Activated T-cell treated with anti-CD3 and anti-CD28 coated beads, Interleukin-2, amount 50 U/mL, for 4 hours (primary cell): ENCODE results near the gene EVC. TPM values are rescaled to one million over a fixed set of nuclear protein-coding genes. Genes with fewer than 3 reads are reported as not detected.

Experiments
- ATAC-seq, 2 donors: fragments of 200-7000 bp; cut with Tn5 transposase; one replicate each; pipeline ENCODE4 v1.10.0; 2021
- DNase-seq: peaks from one replicate; pipeline ENCODE4 v3.0.0-alpha.2; 2020
- H3K27me3 Mint-ChIP-seq: one replicate; pipeline ENCODE4 v1.8.0; 2021; ENCODE audit warnings: low read depth, mixed read lengths
- H3K36me3 Mint-ChIP-seq: one replicate; pipeline ENCODE4 v1.8.0; 2022; ENCODE audit warnings: mixed read lengths; ENCODE audit not compliant: insufficient read depth
- H3K4me1 Mint-ChIP-seq: one replicate; pipeline ENCODE4 v1.8.0; 2021; ENCODE audit warnings: low read depth, mixed read lengths
- H3K4me3 Mint-ChIP-seq: one replicate; pipeline ENCODE4 v1.8.0; 2021; ENCODE audit warnings: mild to moderate bottlenecking, moderate library complexity, mixed read lengths
- H3K9me3 Mint-ChIP-seq: one replicate; pipeline ENCODE4 v1.8.0; 2021; ENCODE audit warnings: mixed read lengths
- total RNA-seq, 3 donors: library from RNA; stranded (reverse); gene quantifications; one replicate each; pipeline ENCODE4 v1.2.1, GENCODE V29; 2021

The EVC gene
- total RNA-seq, 3 donors from 2014 or later = 1.1 to 3.0 (median 1.4) TPM

GRCh38 chr4:5789141-5789540, 78.1 kb downstream of the EVC start:
- no peaks in the 10 kb centered on the region for H3K4me1 Mint-ChIP-seq
- H3K36me3 Mint-ChIP-seq = no peaks in the 10 kb centered on the region

GRCh38 chr4:5790546-5790857, 79.5 kb downstream of the EVC start:
- H3K36me3 Mint-ChIP-seq = no peaks in the 10 kb centered on the region
- ATAC-seq (no peak), DNase-seq (no peak)
- H3K9me3 Mint-ChIP-seq = no peaks in the 10 kb centered on the region
- no peaks in the 10 kb centered on the region for H3K4me1 Mint-ChIP-seq
- no peaks in the 10 kb centered on the region for H3K27me3 Mint-ChIP-seq
- no peak overlapping the region for H3K4me3 Mint-ChIP-seq

More at GRCh38 chr4:5789141-5789540, 78.1 kb downstream of the EVC start:
- DNase-seq (no peak), ATAC-seq (no peak)
- Mint-ChIP-seq H3K4me3 (no peak overlapping the region), H3K27me3 (no peaks in the 10 kb centered on the region), H3K9me3 (no peaks in the 10 kb centered on the region)

GRCh38 chr4:5791654-5792053, 80.7 kb downstream of the EVC start:
- Mint-ChIP-seq H3K9me3 (no peaks in the 10 kb centered on the region), H3K4me1 (no peaks in the 10 kb centered on the region), H3K4me3 (no peak overlapping the region), H3K27me3 (no peaks in the 10 kb centered on the region), H3K36me3 (no peaks in the 10 kb centered on the region)
- DNase-seq (no peak), ATAC-seq (no peak)

GRCh38 chr4:5793514-5793913, 82.5 kb downstream of the EVC start:
- no peak overlapping the region for H3K4me3 Mint-ChIP-seq
- H3K36me3 Mint-ChIP-seq = no peaks in the 10 kb centered on the region
- peaks cover 2% of the 10 kb centered on the region for H3K27me3 Mint-ChIP-seq
- H3K9me3 Mint-ChIP-seq = no peaks in the 10 kb centered on the region
- ATAC-seq (no peak), DNase-seq (no peak)
- H3K4me1 Mint-ChIP-seq = no peaks in the 10 kb centered on the region

GRCh38 chr4:5795580-5795979, 84.6 kb downstream of the EVC start:
- DNase-seq (no peak), ATAC-seq (no peak)
- Mint-ChIP-seq H3K9me3 (no peaks in the 10 kb centered on the region), H3K4me3 (no peak overlapping the region), H3K27me3 (peaks cover 2% of the 10 kb centered on the region), H3K4me1 (no peaks in the 10 kb centered on the region), H3K36me3 (no peaks in the 10 kb centered on the region)

- H3K9me3 Mint-ChIP-seq = no peaks in the 10 kb centered on the region
- DNase-seq = no peak
- no peaks in the 10 kb centered on the region for H3K4me1 Mint-ChIP-seq
- H3K36me3 Mint-ChIP-seq = no peaks in the 10 kb centered on the region
- peaks cover 2% of the 10 kb centered on the region for H3K27me3 Mint-ChIP-seq
- no peak for ATAC-seq
- no peak overlapping the region for H3K4me3 Mint-ChIP-seq
Measured at GRCh38 chr4:5796976-5797375, 86.0 kb downstream of the EVC start.

GRCh38 chr4:5797866-5798265, 86.9 kb downstream of the EVC start:
- no peaks in the 10 kb centered on the region for H3K36me3 Mint-ChIP-seq
- ATAC-seq = no peak

GRCh38 chr4:5798462-5798861, 87.5 kb downstream of the EVC start:
- no peak for ATAC-seq
- Mint-ChIP-seq H3K36me3 (no peaks in the 10 kb centered on the region), H3K4me1 (no peaks in the 10 kb centered on the region), H3K27me3 (peaks cover 2% of the 10 kb centered on the region), H3K4me3 (no peak overlapping the region), H3K9me3 (no peaks in the 10 kb centered on the region)
- DNase-seq = no peak

More at GRCh38 chr4:5797866-5798265, 86.9 kb downstream of the EVC start:
- Mint-ChIP-seq H3K9me3 (no peaks in the 10 kb centered on the region), H3K4me1 (no peaks in the 10 kb centered on the region), H3K27me3 (peaks cover 2% of the 10 kb centered on the region), H3K4me3 (no peak overlapping the region)
- no peak for DNase-seq

- Mint-ChIP-seq H3K4me1 (no peaks in the 10 kb centered on the region), H3K36me3 (no peaks in the 10 kb centered on the region), H3K9me3 (no peaks in the 10 kb centered on the region), H3K4me3 (no peak overlapping the region), H3K27me3 (peaks cover 2% of the 10 kb centered on the region)
- ATAC-seq = no peak
- DNase-seq = no peak
Measured at GRCh38 chr4:5798946-5799345, 87.9 kb downstream of the EVC start.

GRCh38 chr4:5799406-5799805, 88.4 kb downstream of the EVC start:
- Mint-ChIP-seq H3K36me3 (no peaks in the 10 kb centered on the region), H3K27me3 (peaks cover 2% of the 10 kb centered on the region), H3K4me1 (no peaks in the 10 kb centered on the region), H3K4me3 (no peak overlapping the region), H3K9me3 (no peaks in the 10 kb centered on the region)
- DNase-seq = no peak
- no peak for ATAC-seq

- Mint-ChIP-seq H3K27me3 (peaks cover 2% of the 10 kb centered on the region), H3K4me3 (no peak overlapping the region), H3K4me1 (no peaks in the 10 kb centered on the region), H3K36me3 (no peaks in the 10 kb centered on the region), H3K9me3 (no peaks in the 10 kb centered on the region)
- ATAC-seq (no peak), DNase-seq (no peak)
Measured at GRCh38 chr4:5800496-5800895, 89.5 kb downstream of the EVC start.

- DNase-seq = no peak
Measured at GRCh38 chr4:5801696-5802095, 90.7 kb downstream of the EVC start.

GRCh38 chr4:5802565-5802964, 91.6 kb downstream of the EVC start:
- Mint-ChIP-seq H3K9me3 (no peaks in the 10 kb centered on the region), H3K4me1 (no peaks in the 10 kb centered on the region), H3K4me3 (no peak overlapping the region), H3K27me3 (no peaks in the 10 kb centered on the region), H3K36me3 (no peaks in the 10 kb centered on the region)
- ATAC-seq (no peak), DNase-seq (no peak)

More at GRCh38 chr4:5801696-5802095, 90.7 kb downstream of the EVC start:
- ATAC-seq = no peak
- Mint-ChIP-seq H3K4me3 (no peak overlapping the region), H3K27me3 (peaks cover 2% of the 10 kb centered on the region), H3K9me3 (no peaks in the 10 kb centered on the region), H3K36me3 (no peaks in the 10 kb centered on the region), H3K4me1 (no peaks in the 10 kb centered on the region)

- DNase-seq (no peak), ATAC-seq (no peak)
- H3K4me3 Mint-ChIP-seq = no peak overlapping the region
- no peaks in the 10 kb centered on the region for H3K4me1 Mint-ChIP-seq
- H3K36me3 Mint-ChIP-seq = no peaks in the 10 kb centered on the region
- H3K27me3 Mint-ChIP-seq = no peaks in the 10 kb centered on the region
- H3K9me3 Mint-ChIP-seq = no peaks in the 10 kb centered on the region
Measured at GRCh38 chr4:5804656-5805055, 93.7 kb downstream of the EVC start.

GRCh38 chr4:5805270-5805669, 94.3 kb downstream of the EVC start:
- no peaks in the 10 kb centered on the region for H3K9me3 Mint-ChIP-seq
- H3K4me3 Mint-ChIP-seq = no peak overlapping the region
- H3K4me1 Mint-ChIP-seq = no peaks in the 10 kb centered on the region
- no peaks in the 10 kb centered on the region for H3K27me3 Mint-ChIP-seq
- H3K36me3 Mint-ChIP-seq = no peaks in the 10 kb centered on the region
- no peak for DNase-seq
- ATAC-seq = no peak

- ATAC-seq = no peak
- Mint-ChIP-seq H3K4me3 (no peak overlapping the region), H3K9me3 (no peaks in the 10 kb centered on the region), H3K4me1 (no peaks in the 10 kb centered on the region), H3K27me3 (no peaks in the 10 kb centered on the region), H3K36me3 (no peaks in the 10 kb centered on the region)
- DNase-seq = no peak
Measured at GRCh38 chr4:5808081-5808741, 97.2 kb downstream of the EVC start.
